NCI-H2196 treated with DMSO at 0.1 percent for 48 hours (cell line): ENCODE data around the gene OR1I1.

Experiments
- DNase-seq: peaks from one replicate; lab custom pipeline; 2025; ENCODE audit not compliant: unreplicated experiment; lab: John Stamatoyannopoulos, UW

Gene OR1I1

DNA sequence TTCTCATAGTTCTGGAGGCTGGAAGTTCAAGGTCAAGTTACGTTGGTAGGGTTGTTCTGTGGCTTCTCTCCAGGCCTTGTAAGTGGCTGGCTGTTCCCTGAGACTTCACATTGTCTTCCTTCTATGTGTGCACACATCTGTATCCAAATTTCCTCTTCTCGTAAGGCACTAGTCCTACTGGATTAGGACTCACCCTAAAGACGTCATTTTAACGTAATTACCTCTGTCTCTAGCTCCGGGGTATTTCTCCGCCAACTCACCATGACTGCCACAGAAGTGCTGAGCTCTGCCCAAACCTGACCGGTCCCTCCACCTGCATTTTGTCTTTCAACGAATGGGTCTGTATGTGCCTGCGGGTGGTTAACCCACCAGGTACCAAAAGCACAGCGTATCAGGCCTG, 16.4 kb downstream of the OR1I1 start:
- no peak for DNase-seq

DNA sequence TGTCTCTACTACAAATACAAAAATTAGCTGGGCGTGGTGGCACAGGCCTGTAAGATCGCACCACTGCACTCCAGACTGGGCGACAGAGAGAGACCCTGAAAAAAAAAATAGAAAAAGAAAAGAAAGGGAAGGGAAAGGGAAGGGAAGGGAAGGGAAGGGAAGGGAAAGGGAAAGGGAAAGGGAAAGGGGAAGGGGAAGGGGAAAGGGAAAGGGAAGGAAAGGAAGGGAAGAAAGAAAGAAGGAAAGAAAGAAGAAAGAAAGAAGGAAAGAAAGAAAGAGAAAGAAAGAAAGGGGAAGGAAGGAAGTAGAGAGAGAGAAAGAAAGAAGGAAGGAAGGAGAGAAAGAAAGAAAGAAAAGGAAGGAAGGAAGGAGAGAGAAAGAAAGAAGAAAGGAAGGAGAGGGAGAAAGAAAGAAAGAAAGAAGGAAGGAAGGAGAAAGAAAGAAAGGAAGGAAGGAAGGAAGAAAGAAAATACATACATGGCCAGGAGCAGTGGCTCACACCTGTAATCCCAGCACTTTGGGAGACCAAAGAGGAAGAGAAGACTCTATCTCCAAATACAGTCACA, 17.1 kb downstream of the OR1I1 start:
- DNase-seq = no peak

DNA sequence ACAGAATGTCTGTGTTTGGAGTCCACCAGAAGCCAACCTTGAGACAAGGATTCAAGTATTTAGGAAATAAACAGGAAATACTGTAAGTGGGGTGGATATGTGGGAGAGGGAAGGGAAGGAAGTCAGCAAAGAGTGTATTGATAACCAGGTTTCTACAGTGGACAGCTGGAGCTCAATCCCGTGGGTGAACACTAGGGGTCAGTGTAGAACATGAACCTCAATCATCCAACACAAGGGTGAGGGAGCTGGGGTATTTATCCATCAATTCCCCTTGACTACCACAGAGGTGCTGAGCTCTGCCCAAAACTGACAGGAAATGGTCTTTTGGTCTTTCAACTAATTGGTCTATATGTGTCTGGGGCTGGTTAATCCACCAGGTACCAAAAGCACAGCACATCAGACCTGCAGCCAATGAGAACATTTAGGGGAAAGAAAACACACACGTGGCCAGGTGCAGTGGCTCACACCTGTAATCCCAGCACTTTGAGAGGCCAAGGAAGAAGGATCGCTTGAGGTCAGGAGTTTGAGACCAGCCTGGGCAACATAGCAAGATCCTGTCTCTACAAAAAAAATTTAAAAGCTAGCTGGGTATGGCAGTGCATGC, 19.6 kb downstream of the OR1I1 start:
- DNase-seq = no peak

DNA sequence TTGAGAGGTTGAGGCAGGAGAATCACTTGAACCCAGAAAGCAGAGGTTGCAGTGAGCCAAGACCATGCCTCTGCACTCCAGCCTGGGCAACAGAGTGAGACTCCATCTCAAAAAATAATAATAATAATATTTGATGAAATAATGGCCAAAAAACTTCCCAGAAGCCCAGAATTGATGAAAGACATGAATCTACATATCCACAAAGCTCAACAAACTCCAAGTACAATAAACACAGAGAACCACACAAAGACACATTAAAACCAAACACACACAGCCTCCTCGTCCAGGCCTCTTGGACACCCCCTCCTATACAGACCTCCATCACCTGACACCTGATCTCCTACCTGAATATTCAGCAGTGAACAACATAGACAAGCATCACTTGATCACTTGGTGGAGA, 22.0 kb downstream of the OR1I1 start:
- DNase-seq = no peak

DNA sequence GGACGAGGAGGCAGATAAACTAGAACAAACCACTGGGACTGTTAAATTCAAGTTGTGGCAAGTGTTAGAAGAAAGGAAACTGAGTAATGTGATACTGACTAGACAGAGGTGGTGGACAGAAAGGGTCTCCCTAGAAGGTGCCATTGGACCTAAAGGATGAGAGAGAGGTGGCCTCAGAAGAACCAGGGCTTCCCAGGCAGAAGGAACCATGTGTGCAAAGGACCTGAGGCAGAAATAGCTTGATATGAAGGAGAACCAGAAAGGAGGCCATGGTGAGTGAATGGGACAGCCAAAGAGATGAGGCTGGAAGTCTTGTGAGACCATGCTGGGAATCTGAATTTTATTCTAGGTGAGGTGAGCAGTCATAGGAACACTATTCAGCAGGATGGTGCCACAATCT, 22.4 kb downstream of the OR1I1 start:
- no peak for DNase-seq

DNA sequence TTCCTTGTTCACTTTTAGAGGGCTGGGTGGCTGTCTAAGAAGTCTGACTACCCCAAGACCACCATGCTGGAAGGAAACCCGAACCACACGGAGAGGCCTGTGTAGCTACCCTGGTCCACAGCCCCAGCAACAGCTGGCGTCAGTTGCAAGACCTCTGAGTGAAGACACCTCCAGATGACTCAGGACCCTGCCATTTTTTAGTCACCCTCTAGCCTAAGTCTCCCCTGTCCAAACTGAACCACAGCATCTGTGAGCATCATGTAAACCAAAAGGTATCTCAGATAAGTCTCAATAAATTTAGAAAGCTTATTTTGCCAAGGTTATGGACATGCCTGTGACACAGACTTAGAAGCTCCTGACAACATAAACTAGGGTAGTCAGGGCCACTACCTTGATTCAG, 23.0 kb downstream of the OR1I1 start:
- no peak for DNase-seq

DNA sequence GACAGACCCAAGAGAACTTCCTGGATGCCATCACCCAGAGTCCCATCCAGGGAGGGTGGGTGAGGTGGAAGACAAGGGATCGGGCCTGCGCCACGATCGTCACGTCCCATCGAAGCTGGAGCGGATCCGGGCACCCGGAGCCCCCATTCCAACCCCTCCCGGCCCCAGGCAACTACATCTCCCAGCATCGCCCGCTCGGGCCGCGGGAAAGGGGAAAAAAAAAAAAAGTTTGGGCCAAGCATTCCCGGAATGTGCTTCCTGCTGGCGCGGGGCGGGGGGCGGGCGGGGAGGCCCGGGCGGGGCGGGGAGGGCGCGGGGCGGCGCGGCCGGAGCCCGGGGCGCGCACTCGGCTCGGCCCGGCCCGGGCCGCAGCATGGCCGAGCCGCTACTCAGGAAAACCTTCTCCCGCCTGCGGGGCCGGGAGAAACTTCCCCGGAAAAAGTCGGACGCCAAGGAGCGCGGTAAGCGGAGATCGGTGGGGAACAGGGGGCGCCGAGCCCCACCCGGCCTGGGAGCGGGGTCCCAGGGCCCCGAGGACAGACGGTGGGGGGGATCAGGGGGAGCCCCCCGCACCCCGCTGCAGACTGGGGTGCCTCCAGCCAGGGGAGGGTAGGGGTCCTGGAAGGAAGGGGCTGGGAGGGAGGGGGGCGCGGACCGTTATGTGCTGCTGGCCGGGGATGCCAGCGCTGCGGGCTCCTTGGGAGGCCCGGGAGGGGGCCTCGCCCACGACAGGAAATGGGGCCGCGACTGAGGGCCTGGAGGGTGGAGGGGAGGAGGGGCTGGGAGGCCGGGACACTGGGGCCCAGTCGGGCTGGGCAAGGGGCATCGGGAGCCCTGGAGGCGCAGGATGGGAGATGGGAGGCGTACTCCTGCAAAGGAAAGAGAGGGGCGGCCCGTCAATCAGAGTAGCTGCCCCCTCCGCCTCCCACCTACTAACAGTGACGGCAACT, 25.3 kb downstream of the OR1I1 start, which contains the start of gene SYDE1:
TSS of gene SYDE1 (plus strand) at position 341 of the 950 bp plus-strand sequence. CDS start at position 374, 33 bp downstream.
- no peak for DNase-seq

DNA sequence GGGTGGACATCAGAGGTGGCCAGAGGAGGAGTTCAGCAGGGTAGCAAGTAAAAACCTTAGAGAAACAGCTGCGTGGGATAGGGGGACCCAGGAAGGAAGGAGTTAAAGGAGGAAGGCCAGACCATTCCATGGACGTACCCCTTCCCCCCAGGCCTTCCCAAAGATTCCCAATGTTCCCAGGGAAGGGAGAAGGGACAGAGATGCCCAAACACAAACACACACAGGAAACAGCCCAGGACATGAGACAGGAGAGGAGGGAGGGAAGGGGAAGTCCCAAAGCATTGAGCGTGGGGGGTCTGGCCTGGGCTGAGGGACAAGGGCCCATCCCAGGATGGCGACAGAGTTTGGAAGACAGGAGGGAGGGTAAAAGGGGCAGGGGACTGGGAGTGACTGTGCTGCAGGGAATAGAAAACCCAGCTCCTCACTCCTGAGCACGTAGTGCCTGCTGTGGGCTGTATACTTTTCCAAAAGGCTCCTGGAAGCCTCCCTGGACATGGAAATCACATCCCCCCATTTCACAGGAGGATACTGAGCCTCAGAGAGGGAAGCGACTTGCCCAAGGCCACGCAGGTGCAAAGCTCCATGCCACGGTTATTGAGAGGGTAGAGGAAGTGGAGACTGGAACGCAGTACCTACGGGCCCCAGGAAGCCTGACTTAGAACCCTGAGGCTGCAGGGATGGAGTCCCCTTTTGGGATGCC, 26.3 kb downstream of the OR1I1 start:
- no peak for DNase-seq

DNA sequence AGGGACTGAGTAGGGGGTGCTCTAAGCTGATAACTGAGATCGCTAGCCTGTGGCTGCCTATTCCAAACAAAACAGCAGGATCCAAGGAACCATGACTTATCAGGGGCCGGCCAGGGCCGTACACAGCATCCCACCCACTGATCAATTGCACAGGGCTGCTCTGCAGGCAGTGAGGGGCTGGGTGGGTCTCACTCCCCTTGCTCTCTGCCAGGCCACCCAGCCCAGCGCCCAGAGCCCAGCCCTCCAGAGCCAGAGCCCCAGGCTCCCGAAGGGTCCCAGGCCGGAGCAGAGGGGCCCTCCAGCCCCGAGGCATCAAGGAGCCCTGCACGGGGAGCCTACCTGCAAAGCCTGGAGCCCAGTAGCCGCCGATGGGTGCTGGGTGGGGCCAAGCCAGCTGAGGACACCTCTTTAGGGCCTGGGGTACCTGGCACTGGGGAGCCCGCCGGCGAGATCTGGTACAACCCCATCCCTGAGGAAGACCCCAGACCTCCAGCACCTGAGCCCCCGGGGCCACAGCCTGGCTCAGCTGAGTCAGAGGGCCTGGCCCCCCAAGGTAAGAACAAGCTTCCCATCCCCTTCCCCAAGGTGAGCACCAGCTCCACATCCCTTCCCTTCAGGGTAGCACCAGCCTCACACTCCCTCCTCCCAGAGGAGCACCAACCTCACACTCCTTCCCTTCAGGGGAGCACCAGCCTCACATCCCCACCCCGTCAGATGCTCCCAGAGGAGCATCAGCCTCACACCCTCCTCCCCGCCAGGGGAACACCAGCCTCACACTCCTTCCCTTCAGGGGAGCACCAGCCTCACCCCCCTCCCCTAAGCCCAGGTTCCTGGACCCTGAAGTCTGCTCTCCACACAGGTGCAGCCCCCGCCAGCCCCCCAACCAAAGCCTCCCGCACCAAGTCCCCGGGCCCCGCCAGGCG, 27.1 kb downstream of the OR1I1 start:
- no peak for DNase-seq

DNA sequence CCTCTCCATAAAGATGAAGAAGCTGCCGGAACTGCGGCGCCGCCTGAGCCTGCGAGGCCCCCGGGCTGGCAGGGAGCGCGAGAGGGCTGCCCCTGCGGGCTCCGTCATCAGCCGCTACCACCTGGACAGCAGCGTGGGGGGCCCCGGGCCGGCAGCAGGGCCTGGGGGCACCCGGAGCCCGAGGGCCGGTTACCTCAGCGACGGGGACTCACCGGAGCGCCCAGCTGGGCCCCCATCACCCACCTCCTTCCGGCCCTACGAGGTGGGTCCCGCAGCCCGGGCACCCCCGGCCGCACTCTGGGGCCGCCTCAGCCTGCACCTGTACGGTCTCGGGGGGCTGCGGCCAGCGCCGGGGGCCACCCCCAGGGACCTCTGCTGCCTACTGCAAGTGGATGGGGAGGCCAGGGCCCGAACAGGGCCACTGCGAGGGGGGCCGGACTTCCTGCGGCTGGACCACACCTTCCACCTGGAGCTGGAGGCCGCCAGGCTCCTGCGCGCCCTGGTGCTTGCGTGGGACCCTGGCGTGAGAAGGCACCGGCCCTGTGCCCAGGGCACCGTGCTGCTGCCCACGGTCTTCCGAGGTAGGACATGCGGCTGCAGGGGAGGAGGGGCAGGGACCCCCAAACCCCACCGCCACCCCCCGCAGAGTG, 27.9 kb downstream of the OR1I1 start:
- no peak for DNase-seq

DNA sequence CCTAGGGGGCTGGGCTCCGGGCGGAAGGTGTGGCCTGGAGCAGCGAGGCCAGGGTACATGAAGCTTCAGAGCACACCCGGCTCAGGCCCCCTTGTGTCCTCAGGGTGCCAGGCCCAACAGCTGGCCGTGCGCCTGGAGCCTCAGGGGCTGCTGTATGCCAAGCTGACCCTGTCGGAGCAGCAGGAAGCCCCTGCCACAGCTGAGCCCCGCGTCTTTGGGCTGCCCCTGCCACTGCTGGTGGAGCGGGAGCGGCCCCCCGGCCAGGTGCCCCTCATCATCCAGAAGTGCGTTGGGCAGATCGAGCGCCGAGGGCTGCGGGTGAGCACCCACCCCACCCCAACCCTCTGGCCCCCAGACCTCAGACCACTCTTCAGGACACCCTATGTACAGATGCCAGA, 28.4 kb downstream of the OR1I1 start:
- DNase-seq = no peak

DNA sequence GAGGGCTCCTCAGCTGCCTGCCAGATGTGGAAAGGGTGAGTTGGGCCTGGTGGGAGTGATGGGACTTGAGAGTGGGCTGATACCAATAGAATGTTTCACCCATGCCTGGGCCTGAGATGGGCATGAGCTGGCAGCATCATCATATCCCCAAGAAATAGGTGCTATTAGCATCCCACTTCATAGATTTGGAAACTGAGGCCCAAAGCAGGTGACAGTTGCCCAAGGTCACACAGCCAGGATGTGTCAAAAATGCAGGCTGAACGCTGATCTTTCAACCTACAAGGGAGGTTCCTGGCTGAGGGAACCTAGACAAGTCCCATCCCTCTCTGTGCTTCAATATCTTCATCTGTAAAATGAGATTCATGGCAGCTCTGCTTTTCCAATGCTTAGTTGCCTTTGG, 29.7 kb downstream of the OR1I1 start:
- no peak for DNase-seq

DNA sequence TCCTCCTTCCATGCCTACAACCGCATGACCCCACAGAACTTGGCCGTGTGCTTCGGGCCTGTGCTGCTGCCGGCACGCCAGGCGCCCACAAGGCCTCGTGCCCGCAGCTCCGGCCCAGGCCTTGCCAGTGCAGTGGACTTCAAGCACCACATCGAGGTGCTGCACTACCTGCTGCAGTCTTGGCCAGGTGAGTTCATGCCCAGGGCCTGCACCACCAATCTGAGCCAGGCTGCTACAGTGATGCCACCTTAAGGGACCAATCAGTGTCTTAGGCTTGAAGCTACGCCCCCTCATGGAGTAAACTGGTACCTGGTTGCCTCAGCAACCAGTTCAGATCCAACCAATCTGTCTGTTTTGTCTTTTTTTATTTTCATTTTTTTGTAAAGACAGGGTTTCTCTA, 30.4 kb downstream of the OR1I1 start:
- no peak for DNase-seq

DNA sequence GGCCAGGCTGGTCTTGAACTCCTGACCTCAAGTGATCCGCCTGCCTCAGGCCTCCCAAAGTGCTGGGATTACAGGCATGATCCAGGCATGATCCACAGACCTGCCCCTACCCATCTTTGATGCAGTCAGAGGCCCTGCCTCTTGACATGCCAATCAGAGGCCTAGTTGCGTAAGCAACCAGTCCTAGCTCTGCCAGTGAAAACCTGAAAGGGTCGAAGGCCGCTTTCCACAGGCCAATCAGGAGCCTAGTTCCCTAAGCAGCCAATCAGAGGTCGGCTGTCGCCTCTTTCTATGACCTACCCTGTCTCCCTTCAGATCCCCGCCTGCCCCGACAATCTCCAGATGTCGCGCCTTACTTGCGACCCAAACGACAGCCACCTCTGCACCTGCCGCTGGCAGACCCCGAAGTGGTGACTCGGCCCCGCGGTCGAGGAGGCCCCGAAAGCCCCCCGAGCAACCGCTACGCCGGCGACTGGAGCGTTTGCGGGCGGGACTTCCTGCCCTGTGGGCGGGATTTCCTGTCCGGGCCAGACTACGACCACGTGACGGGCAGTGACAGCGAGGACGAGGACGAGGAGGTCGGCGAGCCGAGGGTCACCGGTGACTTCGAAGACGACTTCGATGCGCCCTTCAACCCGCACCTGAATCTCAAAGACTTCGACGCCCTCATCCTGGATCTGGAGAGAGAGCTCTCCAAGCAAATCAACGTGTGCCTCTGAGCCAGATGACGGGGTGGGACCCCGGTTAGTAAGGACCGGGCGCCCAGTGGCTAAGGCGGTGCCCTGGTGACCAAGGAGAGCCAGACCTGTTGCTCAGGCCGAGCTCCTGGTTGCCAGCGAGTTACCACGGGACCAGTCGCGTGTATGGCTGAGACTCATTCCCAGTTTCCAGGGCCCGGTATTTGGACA, 31.5 kb downstream of the OR1I1 start:
- DNase-seq = no peak

DNA sequence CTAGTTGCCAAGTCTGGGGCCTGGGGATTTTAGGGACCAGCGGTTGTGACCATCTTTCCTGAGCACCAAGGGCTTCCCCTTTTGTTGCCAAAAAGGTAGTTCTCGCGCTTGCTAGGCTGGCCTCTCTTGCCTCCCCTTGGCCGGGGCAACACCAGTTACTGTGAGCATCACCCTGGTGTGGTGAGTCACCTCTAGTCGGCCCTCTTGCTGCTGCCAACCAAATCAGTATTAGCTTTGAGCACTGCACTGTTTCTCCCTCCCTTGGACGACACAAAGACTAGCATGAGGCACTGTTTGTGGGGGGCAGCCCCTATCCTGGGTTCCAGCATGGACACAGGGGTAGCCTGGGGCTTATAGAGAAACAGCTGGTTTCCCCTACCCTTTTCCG, 32.1 kb downstream of the OR1I1 start:
- DNase-seq = no peak

DNA sequence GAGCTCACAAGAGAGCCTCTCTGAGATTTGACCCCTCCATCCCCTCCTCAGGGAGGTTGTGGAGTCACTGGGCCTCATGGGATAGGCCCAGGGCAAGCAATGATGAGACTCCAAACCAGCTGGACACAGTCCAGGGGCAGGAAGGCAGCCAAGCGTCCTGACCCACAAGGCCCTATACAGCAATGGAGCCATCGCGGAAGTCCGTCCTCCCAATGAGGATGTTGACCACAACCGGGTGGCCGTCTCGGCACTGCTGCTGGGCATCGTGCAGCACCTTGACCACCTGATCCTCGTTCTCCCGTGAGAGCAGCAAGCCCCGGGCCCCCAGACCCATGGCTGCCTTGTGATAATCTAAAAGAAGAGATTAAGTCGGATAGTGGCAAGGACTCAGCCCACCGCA, 33.1 kb downstream of the OR1I1 start:
- DNase-seq = no peak

DNA sequence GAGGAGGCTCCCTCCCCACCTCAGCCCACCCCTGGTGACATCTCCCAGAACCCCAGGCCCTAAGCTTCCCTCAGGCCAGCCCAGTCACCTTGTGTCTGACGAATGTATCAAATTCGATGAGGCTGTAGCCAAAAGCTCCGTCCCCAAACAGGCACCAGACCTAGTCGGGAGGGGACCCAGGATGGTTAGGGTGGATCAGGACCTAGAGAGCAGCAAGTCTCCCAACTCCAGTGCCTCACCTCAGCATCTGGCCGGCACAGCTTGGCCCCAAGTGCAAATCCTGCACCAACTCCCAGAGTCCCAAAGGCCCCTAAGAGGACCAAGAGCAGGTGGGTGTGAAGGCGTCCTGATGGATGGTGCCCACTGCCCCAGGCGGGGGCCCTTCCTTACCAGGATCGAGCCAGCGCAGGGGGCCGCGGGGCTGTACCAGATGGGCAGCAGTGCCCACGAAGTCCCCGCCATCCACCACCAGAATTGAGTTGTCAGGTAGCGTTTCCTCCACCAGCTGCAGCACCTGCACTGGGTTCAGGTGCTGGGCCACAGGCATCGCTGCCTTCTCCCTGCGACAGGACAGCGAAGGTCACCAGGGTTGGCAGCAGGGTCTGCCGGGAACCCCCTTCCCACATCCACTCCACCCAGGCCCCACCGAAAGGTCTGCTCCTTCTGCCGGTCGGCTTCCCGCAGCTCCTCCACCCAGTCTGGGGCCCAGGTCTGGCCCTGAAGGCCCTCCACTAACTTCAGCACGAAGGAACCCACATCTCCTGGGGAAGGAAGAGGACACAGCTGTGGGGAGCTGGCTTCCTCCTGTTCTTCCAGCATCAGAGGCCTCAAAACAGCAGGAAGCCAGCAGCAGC, 34.0 kb downstream of the OR1I1 start:
- no peak for DNase-seq

DNA sequence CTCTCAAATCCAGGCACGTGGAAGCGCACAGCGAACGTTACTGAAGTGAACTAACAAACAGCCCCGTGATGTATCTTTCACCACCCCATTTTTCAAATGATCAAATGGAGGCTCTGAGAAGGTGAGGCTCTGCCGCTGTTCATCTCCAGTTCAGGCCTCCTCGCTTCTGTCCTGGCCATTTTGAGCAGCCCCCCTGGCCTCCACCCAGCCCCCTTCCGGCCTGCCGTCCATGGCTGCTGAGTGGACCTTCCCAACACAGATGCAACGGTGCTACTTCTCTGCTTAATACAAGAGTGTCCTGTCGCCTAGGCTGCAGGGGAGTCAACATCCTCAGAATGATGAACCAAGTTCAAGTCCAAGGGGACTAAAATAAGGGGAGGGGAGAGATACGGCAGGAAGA, 34.8 kb downstream of the OR1I1 start:
- no peak for DNase-seq
